HepG2 (cell line): ENCODE results near the gene PLEKHH1. TPM values are rescaled to one million over a fixed set of nuclear protein-coding genes. Genes with fewer than 3 reads are reported as not detected.

Experiments
- ATAC-seq: fragments of 200-7000 bp; cut with Tn5 transposase; 3 replicates; pipeline ENCODE4 v1.9.1; 2020; ENCODE audit warnings: mild to moderate bottlenecking, moderate library complexity
- BruUV-seq: library from RNA; stranded (reverse); fragments of 400-500 nt; replicated peaks from 2 replicates; lab custom pipeline; 2021; lab: Mats Ljungman, UMichigan
- CTCF ChIA-PET: fragments of 300-600 bp; formaldehyde crosslinking; extraction: SDS; loops from one replicate; lab custom pipeline; 2021; ENCODE audit warnings: low total read pairs, inconsistent platforms, low intra/inter-chr PET ratio; lab: Yijun Ruan, JAX
- POLR2A ChIA-PET: fragments of 350-600 bp; sonication (Branson Sonifier 250); formaldehyde crosslinking; loops from one replicate; lab custom pipeline; 2020; ENCODE audit warnings: antibody characterized with exemption, inconsistent platforms; lab: Yijun Ruan, JAX
- DNase-seq: peaks from one replicate; pipeline ENCODE4 v3.0.0-alpha.2; 2015; ENCODE audit warnings: low spot score
- FAIRE-seq: peaks from 3 replicates; lab custom pipeline; 2011; peaks lifted over from hg19 to GRCh38; lab: Jason Lieb, UNC
- H2AFZ ChIP-seq: one replicate; pipeline ENCODE4 v1.6.1; 2011; ENCODE audit warnings: low read length, inconsistent platforms
- H3K27ac ChIP-seq: fragments of 300-600 bp; 3 replicates; pipeline ENCODE4 v1.8.0; 2011; ENCODE audit warnings: mixed run types, mild to moderate bottlenecking, mixed read lengths, low read length, inconsistent platforms; ENCODE audit not compliant: insufficient read depth; ENCODE audit errors: extremely low read length
- H3K27me3 ChIP-seq, 2 experiments: fragments of 200-600 bp in 1 of 2; 2 replicates in 1 of 2; 3 replicates in 1 of 2; pipeline versions ENCODE4 v1.6.0 to v1.8.0; 2011; ENCODE audit warnings: low read length in 2 of 2, mild to moderate bottlenecking in 2 of 2, moderate library complexity in 2 of 2, inconsistent platforms in 1 of 2; ENCODE audit not compliant: insufficient read depth in 2 of 2, control insufficient read depth in 1 of 2
- H3K36me3 ChIP-seq, 2 experiments: fragments of 200-600 bp in 1 of 2; replicated peaks in 1 of 2; 2 replicates in 1 of 2; 3 replicates in 1 of 2; pipeline versions ENCODE4 v1.5.1 to v1.8.0; 2011; ENCODE audit warnings: low read length in 2 of 2, inconsistent platforms in 1 of 2; ENCODE audit not compliant: insufficient read depth in 2 of 2, control insufficient read depth in 1 of 2
- H3K4me1 ChIP-seq: 2 replicates; pipeline ENCODE4 v1.5.1; 2012; ENCODE audit warnings: low read length, inconsistent platforms; ENCODE audit not compliant: insufficient read depth
- H3K4me2 ChIP-seq: 2 replicates; pipeline ENCODE4 v1.6.0; 2011; ENCODE audit warnings: low read depth, low read length, inconsistent platforms
- H3K4me3 ChIP-seq, 3 experiments: fragments of 200-600 bp in 1 of 3; sonication (generic), shearing (Covaris generic) in 1 of 3; replicated peaks in 1 of 3; 2 replicates each; pipeline ENCODE4 v1.5.1; 2011 to 2016; ENCODE audit warnings: low read length in 3 of 3, inconsistent platforms in 2 of 3, low read depth in 2 of 3, mild to moderate bottlenecking in 2 of 3, control low read depth in 1 of 3, mixed read lengths in 1 of 3; ENCODE audit not compliant: insufficient read depth in 1 of 3
- H3K79me2 ChIP-seq: one replicate; pipeline ENCODE4 v1.6.1; 2011; ENCODE audit warnings: low read length, inconsistent platforms; ENCODE audit not compliant: insufficient read depth
- H3K9ac ChIP-seq: 2 replicates; pipeline ENCODE4 v1.6.0; 2011; ENCODE audit warnings: mild to moderate bottlenecking, low read depth, low read length, inconsistent platforms; ENCODE audit not compliant: insufficient read depth
- H3K9me3 ChIP-seq: 2 replicates; pipeline ENCODE4 v1.5.1; 2012; ENCODE audit warnings: mild to moderate bottlenecking, low read length
- H4K20me1 ChIP-seq: 2 replicates; pipeline ENCODE4 v1.6.0; 2011; ENCODE audit warnings: inconsistent platforms, mild to moderate bottlenecking, low read length, moderate library complexity; ENCODE audit not compliant: insufficient read depth
- ATF7 ChIP-seq, 2 experiments: fragments of 450-650 bp in 1 of 2; sonication (generic) in 1 of 2; formaldehyde crosslinking in 1 of 2; IDR thresholded peaks; 2 replicates each; pipeline versions ENCODE4 v1.4.0 to v1.6.1; 2016 to 2020; ENCODE audit warnings: antibody characterized with exemption in 1 of 2, mild to moderate bottlenecking in 1 of 2, missing genetic modification reagents in 1 of 2
- BATF2 ChIP-seq: sonication (generic); formaldehyde crosslinking; IDR thresholded peaks from 2 replicates; pipeline ENCODE4 v1.8.0; 2022; ENCODE audit warnings: mild to moderate bottlenecking, missing genetic modification reagents, moderate library complexity
- EP300 ChIP-seq, 3 experiments: sonication (generic) in 1 of 3; formaldehyde crosslinking in 1 of 3; IDR thresholded peaks; 2 replicates each; pipeline versions ENCODE4 v1.5.1 to v1.6.1; 2011 to 2020; ENCODE audit warnings: low read depth in 2 of 3, low read length in 2 of 3, borderline replicate concordance in 1 of 3, improper control_type of control experiment in 1 of 3, mild to moderate bottlenecking in 1 of 3, missing genetic modification reagents in 1 of 3, moderate library complexity in 1 of 3
- KDM6A ChIP-seq: IDR thresholded peaks from 2 replicates; pipeline ENCODE4 v1.6.1; 2016; ENCODE audit warnings: low read depth
- KIAA2018 ChIP-seq: sonication (generic); formaldehyde crosslinking; IDR thresholded peaks from 2 replicates; pipeline ENCODE4 v1.5.0; 2020; ENCODE audit warnings: mild to moderate bottlenecking, missing genetic modification reagents, borderline replicate concordance
- MXD4 ChIP-seq: IDR thresholded peaks from 2 replicates; pipeline ENCODE4 v1.6.1; 2016; ENCODE audit warnings: mild to moderate bottlenecking, missing biosample characterization, missing genetic modification reagents
- RELA ChIP-seq: sonication (generic); formaldehyde crosslinking; IDR thresholded peaks from 2 replicates; pipeline ENCODE4 v1.4.0; 2020; ENCODE audit warnings: missing genetic modification reagents
- SMYD3 ChIP-seq: sonication (generic); formaldehyde crosslinking; IDR thresholded peaks from 2 replicates; pipeline ENCODE4 v1.8.1; 2023; ENCODE audit warnings: mild to moderate bottlenecking, missing genetic modification reagents
- ZBTB37 ChIP-seq: sonication (generic); formaldehyde crosslinking; IDR thresholded peaks from 2 replicates; pipeline ENCODE4 v1.4.0; 2020; ENCODE audit warnings: mild to moderate bottlenecking, missing genetic modification reagents
- ZNF260 ChIP-seq: sonication (generic); formaldehyde crosslinking; IDR thresholded peaks from 2 replicates; pipeline ENCODE4 v1.4.0; 2020; ENCODE audit warnings: missing genetic modification reagents, low read depth, mild to moderate bottlenecking, borderline replicate concordance
- ZSCAN12 ChIP-seq: sonication (generic); formaldehyde crosslinking; IDR thresholded peaks from 2 replicates; pipeline ENCODE4 v1.9.0; 2021; ENCODE audit warnings: mild to moderate bottlenecking, missing genetic modification reagents
- WGBS: methylation state at CpG from one replicate; pipeline ENCODE4 v1.1.6; 2017; ENCODE audit warnings: low lambda C conversion rate; 5-methylcytosine and 5-hydroxymethylcytosine counted together
- in situ Hi-C: cut with HindIII; loops from 2 replicates; pipeline ENCODE4 v1.10.0; 2017; ENCODE audit warnings: low pct_unique_long_range_greater_than_20kb; ENCODE audit not compliant: extremely low pct_ligation_motif_present
- intact Hi-C: fragments of 100-400 bp; cut with micrococcal nuclease; formaldehyde crosslinking; loops from one replicate; pipeline ENCODE4 v1.10.0; 2022; ENCODE audit not compliant: unreplicated experiment
- polyA plus RNA-seq, 8 experiments: library from polyadenylated mRNA; depleted of rRNA in 3 of 8; stranded (reverse) in 7 of 8; unstranded in 1 of 8; fragments of >200 nt; fragmentation: Illumina TruSeq in 4 of 8; extraction: Trizol in 4 of 8; gene quantifications; 2 replicates each; pipeline versions ENCODE4 v1.2.1 to v1.2.3, GENCODE V29; 2011 to 2016; ENCODE audit warnings: low read depth in 4 of 8, missing spikeins in 1 of 8, mixed read lengths in 1 of 8; ENCODE audit not compliant: insufficient read depth in 1 of 8
- total RNA-seq, 5 experiments: library from RNA; depleted of rRNA; stranded (reverse); fragments of >200 nt; fragmentation: Illumina TruSeq; extraction: Trizol; gene quantifications; 2 replicates each; pipeline ENCODE4 v1.2.3, GENCODE V29; 2016; ENCODE audit warnings: low read depth in 1 of 5

PLEKHH1 gene
- total and polyA plus RNA-seq, 2 of the 13 experiments (the other 11 are each of a cell fraction or from before 2014, with no cell fraction given), result 8.6 to 15.8 TPM

- 32% methylated on average over 6 of the region's 6 CpGs for WGBS
- FAIRE-seq, result no peak
- in situ Hi-C loops, result loop anchor here (5.0 kb wide), 1 partner anchor 41 kb away; no protein-coding TSS in a partner anchor
- TF ChIP-seq KDM6A (CRISPR knock-in tag), result no peak
- no peak for TF ChIP-seq SMYD3 (CRISPR knock-in tag)
- no peak for TF ChIP-seq ZSCAN12 (CRISPR knock-in tag)
- no peak for TF ChIP-seq KIAA2018 (CRISPR knock-in tag)
- no peak for TF ChIP-seq ATF7 (IDR thresholded peaks at IDR 0.05)
- TF ChIP-seq ATF7 (CRISPR knock-in tag; IDR thresholded peaks at IDR 0.05), result no peak
- no peak for TF ChIP-seq BATF2 (CRISPR knock-in tag)
- no peak for TF ChIP-seq EP300 (IDR thresholded peaks at IDR 0.05; ENCODE audit: low read depth in 2 of 2, low read length in 2 of 2)
- TF ChIP-seq EP300 (CRISPR knock-in tag; IDR thresholded peaks at IDR 0.05; ENCODE audit: borderline replicate concordance), result no peak
- no peak for TF ChIP-seq ZBTB37 (CRISPR knock-in tag)
- no peak for TF ChIP-seq ZNF260 (CRISPR knock-in tag)
- TF ChIP-seq RELA (CRISPR knock-in tag), result no peak
- TF ChIP-seq MXD4 (CRISPR knock-in tag), result no peak
These were observed 6.9 kb upstream of the PLEKHH1 start for GRCh38 chr14:67526181-67526580.

More at GRCh38 chr14:67526181-67526580, 6.9 kb upstream of the PLEKHH1 start:
- Histone ChIP-seq H3K4me3 (no peak overlapping the region), H2AFZ (no peak overlapping the region), H3K4me1 (peaks cover 38% of the 10 kb centered on the region), H3K27ac (no peak overlapping the region), H3K9ac (no peak overlapping the region), H3K4me2 (no peak overlapping the region), H3K9me3 (no peaks in the 10 kb centered on the region), H3K36me3 (no peaks in the 10 kb centered on the region), H4K20me1 (no peaks in the 10 kb centered on the region), H3K79me2 (no peaks in the 10 kb centered on the region), H3K27me3 (peaks cover 0 to 13% of the 10 kb centered on the region in 2 experiments; a peak in 2 of 5 replicates)
- no TSS peak for BruUV-seq
- CTCF ChIA-PET, result interaction anchor here (1.7 to 2.8 kb wide), 2 partner anchors 45 to 141 kb away, joined by 5 to 25 read pairs; no protein-coding TSS in a partner anchor
- DNase-seq (no peak), ATAC-seq (no peak)
- intact Hi-C loops, result loop anchor here (1.0 to 10.0 kb wide), 4 partner anchors 45 to 179 kb away; partner anchors contain the start of gene RDH12
- POLR2A ChIA-PET, result interaction anchor here (0.9 kb wide), 2 partner anchors 12 to 45 kb away, joined by 3 to 4 read pairs; no protein-coding TSS in a partner anchor
